Panc1 (cell line): ENCODE measurements around the gene MTTP.

ENCODE experiments used
- POLR2AphosphoS5 ChIP-seq: IDR thresholded peaks from 2 replicates; pipeline ENCODE4 v1.6.1; 2012; ENCODE audit warnings: mild to moderate bottlenecking, low read depth, low read length, moderate library complexity
- REST ChIP-seq, 2 experiments: IDR thresholded peaks; 2 replicates each; pipeline ENCODE4 v1.6.1; 2011 to 2012; ENCODE audit warnings: low read depth in 2 of 2, control low read depth in 1 of 2, low read length in 1 of 2, mild to moderate bottlenecking in 1 of 2, moderate library complexity in 1 of 2; ENCODE audit not compliant: insufficient read depth in 1 of 2
- SIN3A ChIP-seq: IDR thresholded peaks from 2 replicates; pipeline ENCODE4 v1.6.1; 2012; ENCODE audit warnings: low read depth, mild to moderate bottlenecking, low read length, moderate library complexity, borderline replicate concordance; ENCODE audit not compliant: insufficient read depth
- TCF7L2 ChIP-seq: IDR thresholded peaks from 2 replicates; pipeline ENCODE4 v1.6.1; 2011; ENCODE audit warnings: mild to moderate bottlenecking, low read depth, low read length, inconsistent platforms
- TF ChIP-seq, protein P1 (sequence below): fragments of 450-650 bp; IDR thresholded peaks from 2 replicates; pipeline ENCODE4 v1.5.1; 2017; ENCODE audit warnings: mild to moderate bottlenecking

- no peak for TF ChIP-seq POLR2AphosphoS5
- TF ChIP-seq, protein P1, sequence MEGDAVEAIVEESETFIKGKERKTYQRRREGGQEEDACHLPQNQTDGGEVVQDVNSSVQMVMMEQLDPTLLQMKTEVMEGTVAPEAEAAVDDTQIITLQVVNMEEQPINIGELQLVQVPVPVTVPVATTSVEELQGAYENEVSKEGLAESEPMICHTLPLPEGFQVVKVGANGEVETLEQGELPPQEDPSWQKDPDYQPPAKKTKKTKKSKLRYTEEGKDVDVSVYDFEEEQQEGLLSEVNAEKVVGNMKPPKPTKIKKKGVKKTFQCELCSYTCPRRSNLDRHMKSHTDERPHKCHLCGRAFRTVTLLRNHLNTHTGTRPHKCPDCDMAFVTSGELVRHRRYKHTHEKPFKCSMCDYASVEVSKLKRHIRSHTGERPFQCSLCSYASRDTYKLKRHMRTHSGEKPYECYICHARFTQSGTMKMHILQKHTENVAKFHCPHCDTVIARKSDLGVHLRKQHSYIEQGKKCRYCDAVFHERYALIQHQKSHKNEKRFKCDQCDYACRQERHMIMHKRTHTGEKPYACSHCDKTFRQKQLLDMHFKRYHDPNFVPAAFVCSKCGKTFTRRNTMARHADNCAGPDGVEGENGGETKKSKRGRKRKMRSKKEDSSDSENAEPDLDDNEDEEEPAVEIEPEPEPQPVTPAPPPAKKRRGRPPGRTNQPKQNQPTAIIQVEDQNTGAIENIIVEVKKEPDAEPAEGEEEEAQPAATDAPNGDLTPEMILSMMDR, result no peak
- no peak for TF ChIP-seq REST (IDR thresholded peaks at IDR 0.05; ENCODE audit: insufficient read depth in 1 of 2, low read depth in 2 of 2, low read length in 1 of 2)
- no peak for TF ChIP-seq SIN3A
- no peak for TF ChIP-seq TCF7L2
Observed at GRCh38 chr4:99615170-99615820, 40.7 kb downstream of the MTTP start.
